OCI-LY7 (cell line): Measurements from ENCODE around the gene TMEM140. TPM values are rescaled to one million over a fixed set of nuclear protein-coding genes. Genes with fewer than 3 reads are reported as not detected.

Experiments used
- BruUV-seq: library from RNA; stranded (reverse); fragments of 400-500 nt; replicated peaks from 2 replicates; lab custom pipeline; 2021; lab: Mats Ljungman, UMichigan
- CTCF ChIA-PET: fragments of 300-600 bp; sonication (Branson Sonifier 250); formaldehyde crosslinking; loops from one replicate; lab custom pipeline; 2022; ENCODE audit warnings: antibody characterized with exemption; ENCODE audit not compliant: unreplicated experiment; lab: Charles Lee
- POLR2A ChIA-PET: fragments of 300-600 bp; sonication (Branson Sonifier 250); formaldehyde crosslinking; loops from one replicate; lab custom pipeline; 2022; ENCODE audit warnings: antibody characterized with exemption; lab: Charles Lee
- DNase-seq: peaks from one replicate; pipeline ENCODE4 v3.0.0-alpha.2; 2015; ENCODE audit warnings: low spot score
- H2AFZ ChIP-seq: fragments of 200-600 bp; sonication (generic), shearing (Covaris generic); 2 replicates; pipeline ENCODE4 v1.6.1; 2014; ENCODE audit warnings: mild to moderate bottlenecking, antibody characterized with exemption, low read length, moderate library complexity
- H3K27ac ChIP-seq: fragments of 200-600 bp; sonication (generic); 2 replicates; pipeline ENCODE4 v1.5.1; 2014; ENCODE audit warnings: mixed run types, low read depth, mild to moderate bottlenecking, moderate library complexity, low read length, inconsistent platforms; ENCODE audit not compliant: poor library complexity, severe bottlenecking
- H3K36me3 ChIP-seq: fragments of 200-600 bp; sonication (generic); 2 replicates; pipeline ENCODE4 v1.6.1; 2014; ENCODE audit warnings: mild to moderate bottlenecking, antibody characterized with exemption, low read length, moderate library complexity, mixed read lengths; ENCODE audit not compliant: insufficient read depth
- H3K4me1 ChIP-seq: fragments of 200-600 bp; sonication (generic); 2 replicates; pipeline ENCODE4 v1.5.1; 2014; ENCODE audit warnings: mild to moderate bottlenecking, low read length; ENCODE audit not compliant: insufficient read depth, poor library complexity, severe bottlenecking
- H3K4me2 ChIP-seq: fragments of 200-600 bp; sonication (generic); 2 replicates; pipeline ENCODE4 v1.6.1; 2014; ENCODE audit warnings: mild to moderate bottlenecking, low read length
- H3K4me3 ChIP-seq: fragments of 200-600 bp; sonication (generic); 2 replicates; pipeline ENCODE4 v1.5.1; 2014; ENCODE audit warnings: mild to moderate bottlenecking, low read depth, low read length; ENCODE audit not compliant: poor library complexity, severe bottlenecking
- H3K79me2 ChIP-seq: fragments of 200-600 bp; sonication (generic); 2 replicates; pipeline ENCODE4 v1.6.1; 2016; ENCODE audit warnings: low read depth, mild to moderate bottlenecking, low read length, moderate library complexity, mixed read lengths; ENCODE audit not compliant: insufficient read depth
- H3K9me2 ChIP-seq: fragments of 200-600 bp; sonication (generic); 2 replicates; pipeline ENCODE4 v1.6.1; 2016; ENCODE audit warnings: mild to moderate bottlenecking, low read length, mixed read lengths; ENCODE audit not compliant: insufficient read depth
- H3K9me3 ChIP-seq: fragments of 200-600 bp; sonication (generic); 2 replicates; pipeline ENCODE4 v1.6.1; 2014; ENCODE audit warnings: mild to moderate bottlenecking, mixed run types, low read length, mixed read lengths
- H4K20me1 ChIP-seq: fragments of 200-600 bp; sonication (generic); 2 replicates; pipeline ENCODE4 v1.6.1; 2014; ENCODE audit warnings: mild to moderate bottlenecking, antibody characterized with exemption, low read length, moderate library complexity, mixed read lengths; ENCODE audit not compliant: insufficient read depth
- CTCF ChIP-seq: fragments of 200-600 bp; sonication (generic); conservative IDR thresholded peaks from 2 replicates; pipeline ENCODE4 v1.5.1; 2014; ENCODE audit warnings: mild to moderate bottlenecking, antibody characterized with exemption, low read length, moderate library complexity, mixed read lengths
- EZH2phosphoT487 ChIP-seq: fragments of 200-600 bp; sonication (generic); IDR thresholded peaks from 2 replicates; pipeline ENCODE4 v1.6.1; 2018; ENCODE audit warnings: low read depth, borderline replicate concordance, mild to moderate bottlenecking, mixed run types, antibody characterized with exemption, low read length, moderate library complexity, mixed read lengths
- intact Hi-C: fragments of 100-400 bp; cut with micrococcal nuclease; formaldehyde crosslinking; loops from one replicate; pipeline ENCODE4 v1.10.0; 2022; ENCODE audit not compliant: unreplicated experiment
- total RNA-seq, 2 experiments: library from RNA; depleted of rRNA in 1 of 2; stranded (reverse); fragments of >200 nt in 1 of 2; shearing (Covaris generic) in 1 of 2; gene quantifications; 2 replicates each; pipeline ENCODE4 v1.2.3, GENCODE V29; 2014 to 2022

Gene TMEM140
- total RNA-seq, 2 experiments from 2014 or later, result 0.41 to 1.6 TPM

- Histone ChIP-seq H3K4me2 (no peak overlapping the region), H3K4me3 (no peak overlapping the region), H3K4me1 (no peaks in the 10 kb centered on the region), H3K36me3 (peaks cover 37% of the 10 kb centered on the region), H3K27ac (no peak overlapping the region), H2AFZ (no peak overlapping the region), H3K9me2 (no peaks in the 10 kb centered on the region), H3K9me3 (peaks cover 23% of the 10 kb centered on the region), H3K79me2 (no peaks in the 10 kb centered on the region), H4K20me1 (no peaks in the 10 kb centered on the region)
- TF ChIP-seq CTCF, result no peak
- no peak for TF ChIP-seq EZH2phosphoT487
- DNase-seq, result no peak
- ChIA-PET CTCF (no interaction called here), POLR2A (interaction anchor here (0.6 kb wide), 1 partner anchor 44 kb away, joined by 4 read pairs; no protein-coding TSS in a partner anchor)
- intact Hi-C loops, result no loop called here
- BruUV-seq, result no TSS peak
These were observed 34.2 kb downstream of the TMEM140 start for GRCh38 chr7:135181929-135182678.

- H3K27ac ChIP-seq, result no peak overlapping the region
- H3K4me1 ChIP-seq, result no peaks in the 10 kb centered on the region
- no peaks in the 10 kb centered on the region for H3K79me2 ChIP-seq
- POLR2A ChIA-PET, result no interaction called here
- intact Hi-C loops, result no loop called here
- H3K9me2 ChIP-seq, result no peaks in the 10 kb centered on the region
- no peak overlapping the region for H3K4me2 ChIP-seq
- no peak for DNase-seq
- BruUV-seq, result no TSS peak
- no peak overlapping the region for H2AFZ ChIP-seq
- CTCF ChIA-PET, result no interaction called here
- TF ChIP-seq CTCF (no peak), EZH2phosphoT487 (no peak)
- H3K4me3 ChIP-seq, result no peak overlapping the region
- H3K9me3 ChIP-seq, result peaks cover 23% of the 10 kb centered on the region
- no peaks in the 10 kb centered on the region for H4K20me1 ChIP-seq
- H3K36me3 ChIP-seq, result peaks cover 49% of the 10 kb centered on the region
These were observed 35.6 kb downstream of the TMEM140 start for GRCh38 chr7:135183478-135183877.

GRCh38 chr7:135184254-135184841 lies 36.5 kb downstream of the TMEM140 start:
- TF ChIP-seq CTCF (no peak), EZH2phosphoT487 (no peak)
- CTCF ChIA-PET, result no interaction called here
- no TSS peak for BruUV-seq
- H3K79me2 ChIP-seq, result no peaks in the 10 kb centered on the region
- H3K9me3 ChIP-seq, result peaks cover 23% of the 10 kb centered on the region
- H3K4me3 ChIP-seq, result no peak overlapping the region
- no peak overlapping the region for H2AFZ ChIP-seq
- no peak overlapping the region for H3K4me2 ChIP-seq
- no peaks in the 10 kb centered on the region for H4K20me1 ChIP-seq
- H3K27ac ChIP-seq, result no peak overlapping the region
- H3K9me2 ChIP-seq, result no peaks in the 10 kb centered on the region
- H3K4me1 ChIP-seq, result no peaks in the 10 kb centered on the region
- intact Hi-C loops, result no loop called here
- peaks cover 57% of the 10 kb centered on the region for H3K36me3 ChIP-seq
- POLR2A ChIA-PET, result interaction anchor here (1.1 kb wide), 1 partner anchor 11 kb away, joined by 4 read pairs; no protein-coding TSS in a partner anchor
- DNase-seq, result no peak
